IPS DF 4.7 (cell line): ENCODE measurements around the gene TMPRSS11E.
"Not testable (repeated sequence)": the region's sequence is repeated elsewhere in the genome, so short reads cannot be mapped to it uniquely, and the experiment has no call there.

Source experiments
- DNase-seq: peaks from one replicate; pipeline ENCODE4 v3.0.0-alpha.2; 2013; ENCODE audit warnings: low spot score; ENCODE audit errors: extremely low read depth

TMPRSS11E gene, protein sequence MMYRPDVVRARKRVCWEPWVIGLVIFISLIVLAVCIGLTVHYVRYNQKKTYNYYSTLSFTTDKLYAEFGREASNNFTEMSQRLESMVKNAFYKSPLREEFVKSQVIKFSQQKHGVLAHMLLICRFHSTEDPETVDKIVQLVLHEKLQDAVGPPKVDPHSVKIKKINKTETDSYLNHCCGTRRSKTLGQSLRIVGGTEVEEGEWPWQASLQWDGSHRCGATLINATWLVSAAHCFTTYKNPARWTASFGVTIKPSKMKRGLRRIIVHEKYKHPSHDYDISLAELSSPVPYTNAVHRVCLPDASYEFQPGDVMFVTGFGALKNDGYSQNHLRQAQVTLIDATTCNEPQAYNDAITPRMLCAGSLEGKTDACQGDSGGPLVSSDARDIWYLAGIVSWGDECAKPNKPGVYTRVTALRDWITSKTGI

DNA sequence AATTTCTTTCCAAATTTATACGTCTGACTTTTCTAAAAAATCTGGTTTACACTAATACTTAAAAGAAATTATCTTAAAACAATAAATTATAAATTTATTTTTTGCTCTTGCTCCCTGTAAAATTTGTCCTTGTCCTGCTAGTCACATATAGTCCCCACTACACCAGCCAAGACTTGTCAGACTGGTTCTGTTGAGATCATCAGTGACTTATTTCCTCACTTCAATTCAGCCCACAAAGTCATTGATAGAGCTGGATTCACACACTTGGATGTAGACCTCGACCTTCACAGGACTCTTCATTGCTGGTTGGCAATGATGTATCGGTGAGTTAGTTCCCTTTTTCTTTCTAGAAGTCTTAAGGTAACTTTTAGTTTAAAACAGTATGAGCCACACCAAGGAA, at the start of gene TMPRSS11E:
Gene TMPRSS11E (plus strand): TSS at position 263 of the 400 bp plus-strand sequence. CDS start 50 bp downstream, at position 313.
- DNase-seq: no peak

DNA sequence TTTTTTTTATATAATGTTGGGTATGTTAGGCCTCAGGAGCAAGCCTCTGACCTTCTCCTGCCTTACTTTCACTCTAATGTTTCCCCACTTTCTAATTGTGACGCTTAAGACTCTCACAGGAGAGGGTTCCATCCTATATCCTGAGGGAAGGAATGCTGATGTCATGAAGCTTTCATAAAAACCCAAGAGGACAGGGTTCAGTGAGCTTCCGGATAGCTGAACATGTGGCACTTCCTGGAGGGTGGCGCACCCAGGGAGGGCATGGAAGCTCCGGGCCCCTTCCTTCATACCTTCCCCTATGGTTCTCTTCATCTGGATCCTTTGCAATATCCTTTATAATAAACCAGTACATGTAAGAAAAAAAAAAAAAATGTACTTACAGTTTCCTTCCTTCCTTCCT, 48.0 kb upstream of the TMPRSS11E start:
- no peak for DNase-seq

DNA sequence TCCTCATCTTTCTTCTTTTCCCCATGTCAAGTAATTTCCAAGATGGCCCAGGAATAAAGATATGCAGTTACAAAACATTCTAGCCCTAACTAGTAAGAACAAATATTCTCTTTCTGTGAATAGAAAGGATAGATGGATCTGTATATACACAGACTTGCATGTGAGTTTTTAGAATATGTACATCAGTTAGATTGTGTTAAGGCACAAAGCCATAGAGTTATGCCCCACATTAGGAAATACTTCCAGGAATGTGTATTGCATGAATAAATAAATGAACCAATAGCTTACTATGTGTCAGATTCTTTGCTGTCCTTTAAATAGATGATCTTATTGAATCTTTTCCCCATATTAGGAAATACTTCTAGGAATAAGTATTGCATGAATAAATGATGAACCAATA, 46.0 kb upstream of the TMPRSS11E start:
- no peak for DNase-seq

DNA sequence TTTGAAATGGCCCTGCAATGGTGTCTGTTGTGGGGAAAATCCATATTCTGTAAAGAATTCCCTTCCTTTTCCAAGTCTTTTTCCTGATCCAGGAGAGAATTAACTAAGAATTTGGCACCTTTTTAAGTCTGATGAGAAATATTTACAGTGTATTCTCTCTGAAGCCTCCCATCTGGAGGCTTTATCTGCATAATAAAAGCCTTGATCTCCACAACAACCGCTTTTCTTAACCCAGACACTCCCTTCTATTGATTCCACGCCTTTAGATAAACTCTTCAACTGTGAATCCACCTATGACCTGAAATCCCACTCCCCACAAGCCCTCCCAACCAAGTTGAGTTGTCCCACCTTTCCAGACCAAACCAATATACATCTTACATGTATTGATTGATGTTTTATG, 43.1 kb upstream of the TMPRSS11E start:
- DNase-seq: peak; percentile 92

DNA sequence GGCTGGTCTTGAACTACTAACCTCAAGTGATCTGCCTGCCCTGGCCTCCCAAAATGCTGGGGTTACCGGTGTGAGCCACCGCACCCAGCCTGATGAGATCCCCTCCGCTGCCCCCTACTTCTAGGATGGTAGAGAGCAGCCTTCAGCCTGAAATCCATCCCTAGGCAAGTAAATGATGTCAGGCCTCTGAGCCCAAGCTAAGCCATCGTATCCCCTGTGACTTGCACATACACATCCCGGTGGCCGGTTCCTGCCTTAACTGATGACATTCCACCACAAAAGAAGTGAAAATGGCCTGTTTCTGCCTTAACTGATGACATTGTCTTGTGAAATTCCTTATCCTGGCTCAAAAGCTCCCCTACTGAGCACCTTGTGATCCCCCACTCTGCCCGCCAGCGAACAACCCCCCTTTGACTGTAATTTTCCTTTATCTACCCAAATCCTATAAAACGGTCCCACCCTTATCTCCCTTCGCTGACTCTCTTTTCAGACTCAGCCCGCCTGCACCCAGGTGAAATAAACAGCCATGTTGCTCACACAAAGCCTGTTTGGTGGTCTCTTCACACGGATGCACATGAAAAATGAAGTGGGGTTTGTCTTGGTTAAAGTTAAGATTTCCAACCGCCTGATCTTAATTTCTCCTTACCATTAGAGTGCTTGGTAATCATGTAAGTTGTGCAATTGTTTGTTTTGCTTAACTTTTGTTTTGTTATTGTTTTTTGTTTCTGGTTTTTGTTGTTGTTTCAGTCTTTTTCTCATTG, 41.4 kb upstream of the TMPRSS11E start:
- not testable (repeated sequence) for DNase-seq

DNA sequence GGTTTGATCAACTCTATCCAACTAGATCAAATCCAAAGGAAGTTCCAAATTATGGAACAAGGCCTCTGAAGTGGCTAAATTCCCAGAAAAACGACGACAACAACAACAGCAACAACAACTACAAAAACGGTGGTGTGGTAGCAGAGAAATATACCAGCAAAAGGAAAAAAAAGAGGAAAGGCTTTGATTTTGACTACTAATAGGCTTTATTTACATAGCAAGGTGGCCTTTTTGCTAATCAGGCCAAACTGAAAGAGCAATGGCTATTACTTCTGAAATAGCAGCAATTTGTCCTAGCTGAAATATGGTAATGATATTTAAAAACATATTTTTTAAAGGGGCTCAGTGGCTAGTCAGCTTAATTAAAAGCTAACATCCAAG, 40.8 kb upstream of the TMPRSS11E start:
- no peak for DNase-seq

DNA sequence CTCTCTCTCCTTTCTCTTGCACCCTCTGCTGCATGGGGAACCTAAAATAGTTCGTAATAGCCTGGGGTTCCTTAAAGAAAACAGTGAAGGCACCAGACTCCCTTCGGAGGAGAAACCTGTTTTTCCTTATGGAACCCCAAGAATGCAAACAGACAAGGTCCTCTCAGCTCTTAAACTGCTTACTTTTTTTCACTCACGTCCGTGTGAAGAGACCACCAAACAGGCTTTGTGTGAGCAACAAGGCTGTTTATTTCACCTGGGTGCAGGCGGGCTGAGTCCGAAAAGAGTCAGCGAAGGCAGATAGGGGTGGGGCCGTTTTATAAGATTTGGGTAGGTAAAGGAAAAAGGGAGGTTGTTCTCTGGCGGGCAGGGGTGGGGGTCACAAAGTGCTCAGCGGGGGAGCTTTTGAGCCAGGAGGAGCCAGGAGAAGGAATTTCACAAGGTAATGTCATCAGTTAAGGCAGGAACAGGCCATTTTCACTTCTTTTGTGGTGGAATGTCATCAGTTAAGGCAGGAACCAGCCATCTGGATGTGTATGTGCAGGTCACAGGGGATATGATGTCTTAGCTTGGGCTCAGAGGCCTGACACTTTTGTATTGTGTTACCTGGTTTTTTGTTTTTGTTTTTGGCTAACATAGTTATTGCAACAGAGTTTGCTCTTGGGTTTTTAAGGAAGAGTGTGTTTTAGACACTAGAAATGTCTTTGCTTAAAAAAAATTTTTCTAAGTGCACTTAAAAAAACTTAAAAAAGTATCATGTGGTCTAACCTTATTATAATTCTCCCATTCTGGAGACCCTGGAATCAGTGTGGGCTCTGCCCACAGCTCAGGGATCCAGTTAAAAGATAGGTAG, 40.0 kb upstream of the TMPRSS11E start:
- DNase-seq: not testable (repeated sequence)

DNA sequence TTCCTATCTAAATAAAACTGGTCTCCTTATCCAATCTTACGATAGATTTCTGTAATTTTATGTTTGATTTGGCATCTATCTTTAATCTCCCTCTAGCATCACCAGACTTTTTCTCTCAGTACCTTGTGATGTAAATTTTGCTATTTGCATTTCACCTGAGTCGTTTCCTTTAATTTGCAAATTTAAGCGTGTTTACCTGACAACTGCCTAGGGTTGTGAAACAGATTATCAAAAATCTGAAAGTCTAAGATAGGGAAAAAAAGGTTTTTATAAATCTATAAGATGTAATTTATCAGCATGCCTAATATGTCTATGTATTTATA, 39.4 kb upstream of the TMPRSS11E start:
- DNase-seq: no peak

DNA sequence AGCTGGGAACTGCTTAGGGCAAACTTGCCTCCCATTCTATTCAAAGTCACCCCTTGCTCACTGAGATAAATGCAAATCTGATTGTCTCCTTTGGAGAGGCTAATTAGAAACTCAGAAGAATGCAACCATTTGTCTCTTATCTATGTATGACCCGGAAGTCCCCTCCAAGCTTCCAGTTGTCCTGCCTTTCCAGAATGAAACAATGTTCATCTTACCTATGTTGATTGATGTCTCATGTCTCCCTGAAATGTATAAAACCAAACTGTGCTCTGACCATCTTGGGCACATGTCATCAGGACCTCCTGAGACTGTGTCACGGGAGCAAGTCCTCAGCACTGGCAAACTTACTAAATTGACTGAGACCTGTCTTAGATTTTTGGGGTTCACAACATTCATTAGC, 37.1 kb upstream of the TMPRSS11E start:
- DNase-seq: no peak

DNA sequence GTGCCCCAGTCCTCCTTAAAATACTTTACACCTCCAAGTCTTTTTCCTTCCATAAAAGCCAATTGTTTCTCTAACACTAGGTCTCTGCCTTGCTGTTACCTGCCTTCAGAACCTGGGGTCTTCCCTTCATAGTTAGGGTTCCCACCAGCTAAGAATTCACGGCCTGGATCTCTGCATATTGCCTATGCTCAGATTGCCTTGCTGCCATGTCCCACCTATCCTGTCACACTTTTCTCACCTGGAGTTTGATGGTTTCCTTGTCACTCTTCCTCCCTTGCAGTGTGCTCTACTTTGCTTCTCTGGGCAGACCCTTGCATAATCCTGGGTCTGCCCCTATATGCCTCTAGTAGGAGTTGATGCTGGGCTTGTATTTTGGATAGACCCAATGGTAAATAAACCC, 36.6 kb upstream of the TMPRSS11E start:
- DNase-seq: no peak

DNA sequence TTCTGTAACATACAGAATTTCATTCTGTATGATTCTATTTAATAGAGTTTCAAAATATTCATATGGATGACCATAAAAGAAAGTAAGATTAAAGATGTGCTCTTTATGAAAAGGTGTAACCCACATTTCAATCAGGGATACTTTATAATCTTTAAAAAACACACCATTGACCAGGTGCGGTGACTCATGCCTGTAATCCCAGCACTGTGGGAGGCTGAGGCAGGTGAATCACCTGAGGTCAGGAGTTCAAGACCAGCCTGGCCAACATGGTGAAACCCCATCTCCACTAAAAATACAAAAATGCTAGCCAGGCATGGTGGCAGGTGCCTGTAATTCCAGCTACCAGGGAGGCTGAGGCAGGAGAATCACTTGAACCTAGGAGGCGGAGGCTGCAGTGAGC, 35.2 kb upstream of the TMPRSS11E start:
- not testable (repeated sequence) for DNase-seq

DNA sequence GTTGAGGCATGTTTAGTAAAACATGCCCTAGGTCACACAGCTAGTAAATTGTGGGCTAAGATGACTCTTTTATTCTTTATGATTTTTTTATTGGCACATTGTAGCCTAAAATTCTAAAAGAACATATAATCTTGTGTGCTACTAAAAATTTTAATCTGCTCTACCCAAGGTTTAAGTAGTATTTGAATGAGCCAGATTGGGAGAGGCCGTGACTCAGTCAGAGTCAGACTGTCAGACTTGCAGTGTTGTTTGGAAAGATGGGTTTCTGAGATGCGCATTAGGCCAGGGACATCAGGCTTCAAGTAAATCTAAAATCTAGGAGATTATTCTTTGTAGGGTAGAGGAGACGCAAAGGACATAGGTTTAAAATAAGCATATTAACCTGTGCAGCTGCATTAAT, 30.7 kb upstream of the TMPRSS11E start:
- no peak for DNase-seq

DNA sequence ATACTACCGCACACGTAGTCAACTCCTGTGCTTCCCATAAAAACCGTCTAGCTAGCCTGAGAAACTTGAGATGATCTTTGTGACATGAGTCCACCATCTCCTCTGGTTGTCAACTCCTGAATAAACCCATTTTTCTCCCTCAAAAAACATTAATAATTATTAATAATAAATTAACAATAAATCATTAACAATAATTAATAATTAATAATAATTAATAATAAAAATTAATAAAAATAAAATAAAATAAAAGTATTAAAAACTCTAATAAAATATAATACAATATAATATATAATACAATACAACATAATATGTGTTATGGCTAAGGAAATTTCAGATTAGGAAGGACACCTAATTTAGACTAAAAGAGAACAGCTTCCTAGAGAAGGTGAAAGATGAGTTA, 20.7 kb upstream of the TMPRSS11E start:
- DNase-seq: no peak

DNA sequence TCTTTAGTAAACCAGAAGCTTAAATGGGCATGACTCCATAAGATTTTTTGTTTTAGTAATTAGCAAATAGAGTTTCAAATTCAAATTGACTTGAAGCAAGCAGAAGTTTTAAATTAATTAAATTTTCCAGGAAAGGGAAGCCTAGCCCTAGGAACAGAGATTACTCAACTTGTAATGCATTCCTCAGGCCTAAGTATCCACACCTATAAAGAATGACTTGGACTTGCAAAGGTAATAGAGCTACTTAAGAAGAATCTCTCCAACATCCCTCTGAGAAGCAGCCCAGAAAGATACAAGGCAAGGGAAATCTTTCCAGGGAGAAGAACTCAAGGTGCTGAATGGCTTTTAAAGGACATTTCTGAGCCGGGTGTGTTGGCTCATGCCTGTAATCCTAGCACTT, 16.9 kb upstream of the TMPRSS11E start:
- no peak for DNase-seq

DNA sequence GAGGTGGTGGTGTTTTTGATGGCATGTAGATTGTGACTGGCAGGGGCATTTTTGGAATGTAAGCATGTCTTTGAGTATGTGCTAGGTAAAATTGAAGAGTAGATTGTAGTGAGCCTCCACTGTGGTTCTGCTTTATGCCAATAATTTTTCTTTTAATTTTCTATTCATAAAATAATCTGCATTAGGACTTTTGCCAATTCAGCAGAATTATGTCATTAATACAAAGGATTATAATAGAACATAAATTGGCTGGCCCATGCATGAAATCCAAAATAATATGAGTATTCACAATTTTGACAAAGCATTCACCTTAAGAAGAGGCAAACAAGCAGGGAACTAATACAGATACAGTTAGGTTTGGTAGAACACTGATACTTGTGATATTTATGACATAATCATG, 14.9 kb upstream of the TMPRSS11E start:
- no peak for DNase-seq

DNA sequence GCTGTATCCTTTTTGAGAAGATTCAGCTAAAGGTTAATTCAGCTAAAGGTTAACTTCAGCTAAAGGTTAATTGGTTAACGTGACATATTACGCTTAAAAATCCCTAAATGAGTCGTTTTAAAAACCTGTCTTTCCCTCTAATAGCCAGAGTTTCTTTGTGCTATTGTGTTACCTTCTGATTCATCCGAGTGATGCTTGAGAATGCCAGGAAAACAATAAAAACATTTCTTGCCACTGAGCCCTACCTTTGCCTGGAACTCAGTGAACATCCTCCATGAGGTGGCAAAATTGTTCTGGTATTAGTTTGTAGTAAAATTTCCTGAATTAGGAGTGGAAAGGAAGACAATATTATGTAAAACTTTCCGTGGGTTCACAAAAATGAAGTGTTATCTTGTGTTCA, 13.7 kb upstream of the TMPRSS11E start:
- no peak for DNase-seq

DNA sequence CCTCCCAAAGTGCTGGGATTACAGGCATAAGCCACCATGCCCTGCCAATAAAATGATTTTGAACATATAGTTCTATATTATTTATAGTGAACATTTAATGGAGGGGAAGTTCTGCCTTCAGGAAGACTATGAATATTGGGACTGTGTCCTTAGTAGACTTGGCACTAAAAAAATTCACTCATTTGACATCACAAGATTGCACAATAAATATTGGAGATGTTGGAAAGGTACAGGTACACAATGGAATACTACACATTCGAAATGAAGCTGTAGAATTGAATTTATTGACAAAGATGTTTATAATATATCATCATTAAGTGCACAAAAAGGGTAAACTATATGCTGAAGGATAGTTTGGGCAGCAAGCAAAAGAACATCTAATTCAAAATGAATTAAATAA, 13.0 kb upstream of the TMPRSS11E start:
- DNase-seq: no peak

DNA sequence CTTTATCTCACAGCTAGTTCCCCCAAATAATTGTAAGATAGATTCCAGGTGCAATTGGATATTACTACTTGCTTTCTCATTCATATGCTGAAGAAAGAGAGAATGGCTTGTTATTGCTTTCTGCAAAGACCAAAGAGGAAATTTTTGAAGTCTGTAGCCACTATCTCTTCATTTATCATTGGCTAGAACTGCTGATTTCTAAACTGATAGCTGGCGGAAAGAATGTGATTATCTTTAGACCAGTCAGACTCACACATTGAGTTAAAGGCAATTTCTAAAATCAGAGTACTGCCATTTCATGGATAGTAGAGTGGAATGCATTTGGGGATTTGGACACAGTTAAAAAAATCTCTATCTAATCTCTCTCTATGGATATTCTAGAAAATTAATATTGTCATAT, 12.4 kb upstream of the TMPRSS11E start:
- DNase-seq: no peak

DNA sequence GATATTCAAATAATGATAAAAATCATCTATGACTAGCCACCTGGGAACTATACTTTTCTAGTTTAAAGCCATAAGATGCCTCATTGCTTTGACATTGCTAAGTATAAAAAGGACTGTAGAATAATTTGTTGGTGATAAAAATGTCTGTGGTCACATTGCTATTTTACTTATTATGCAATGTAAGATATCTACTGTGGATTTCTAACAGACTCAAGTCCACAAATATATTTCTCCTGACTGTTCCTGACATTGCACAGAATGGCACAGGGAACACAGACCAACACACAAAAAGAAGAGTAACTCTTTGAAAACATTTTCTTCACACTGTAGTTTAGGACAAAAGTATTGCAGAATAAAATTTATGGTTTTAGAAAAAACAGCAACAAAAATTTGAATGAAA, 2.2 kb upstream of the TMPRSS11E start:
- DNase-seq: no peak

DNA sequence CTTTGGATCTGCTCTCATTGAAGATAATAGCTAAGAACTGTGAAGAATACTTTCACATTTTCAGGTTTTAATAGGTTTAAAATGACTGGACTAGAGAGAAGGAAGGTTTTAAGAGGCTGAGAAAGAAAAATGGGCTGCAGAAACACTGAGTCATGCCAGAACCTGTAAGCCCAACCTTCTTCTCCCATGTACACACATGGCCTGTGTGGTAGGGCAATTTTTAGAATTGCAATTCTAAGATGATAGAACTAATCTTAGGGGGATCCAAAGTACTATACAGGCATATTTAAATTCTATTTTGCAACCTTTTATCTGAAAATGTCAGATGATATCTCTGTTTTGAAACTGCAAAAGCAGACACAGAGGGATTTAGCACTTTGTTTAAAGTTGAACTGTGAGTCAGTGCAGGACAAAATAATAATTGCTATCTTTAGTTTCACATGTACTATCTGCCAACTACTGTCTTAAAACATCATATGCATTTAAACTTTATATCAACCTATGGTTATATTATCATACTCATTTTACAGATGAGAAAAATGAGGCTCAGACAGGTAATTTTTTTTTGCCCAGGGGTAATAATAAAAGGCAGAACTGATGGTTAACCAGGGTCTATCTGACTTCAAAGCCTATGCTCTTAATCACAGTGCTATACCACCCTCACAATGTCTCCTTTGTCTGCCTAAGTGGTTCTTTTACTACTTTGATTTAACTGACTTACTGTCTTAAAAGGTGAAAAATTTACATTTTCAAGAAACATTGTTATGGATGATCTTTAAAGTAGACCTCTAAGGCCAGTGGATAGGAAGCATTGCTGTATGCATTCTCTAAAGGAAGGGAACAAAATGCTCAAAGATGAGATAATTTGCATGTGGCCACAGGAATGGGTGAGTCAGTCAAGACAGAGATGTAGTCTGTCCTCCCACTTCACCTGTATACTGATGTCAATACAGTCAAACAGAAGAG, 4.3 kb downstream of the TMPRSS11E start:
- peak; percentile 80 for DNase-seq

DNA sequence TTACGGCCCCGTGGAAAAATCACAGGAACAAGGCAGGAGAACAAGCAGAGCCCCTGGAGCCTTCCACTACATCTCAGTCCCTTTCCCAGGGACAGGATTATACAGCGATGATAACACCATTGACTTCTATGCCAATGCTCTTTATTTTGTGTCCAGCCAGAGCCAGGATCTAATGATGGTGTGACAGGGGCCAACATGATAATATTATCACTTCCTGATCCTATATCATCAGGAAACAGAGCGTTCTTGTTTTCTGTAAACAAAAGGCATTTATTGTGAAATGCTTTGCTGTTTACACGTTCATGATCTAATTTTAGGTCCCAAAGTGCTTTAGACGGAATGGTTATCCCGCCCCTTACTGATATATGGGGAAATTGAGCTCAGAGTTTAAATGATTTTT, 12.8 kb downstream of the TMPRSS11E start:
- DNase-seq: no peak
